Cardiac fibroblast (primary cell): ENCODE results near the gene ZAP70.
"Not testable (repeated sequence)": the region's sequence is repeated elsewhere in the genome, so short reads cannot be mapped to it uniquely, and the experiment has no call there.

ENCODE experiments used
- DNase-seq, 2 donors: peaks; one replicate each; pipeline versions ENCODE4 v3.0.0 to v3.0.0-alpha.2; 2010; ENCODE audit warnings: low read depth in 2 of 2
- H3K4me3 ChIP-seq, 2 donors: replicated peaks in 1 of 2; 1 replicate in 1 of 2; 2 replicates in 1 of 2; pipeline ENCODE4 v1.5.1; 2011; ENCODE audit warnings: low read depth in 2 of 2, low read length in 2 of 2, mild to moderate bottlenecking in 2 of 2, moderate library complexity in 1 of 2
- TF ChIP-seq, protein P1 (sequence below): IDR thresholded peaks from one replicate; pipeline ENCODE4 v1.5.1; 2011; ENCODE audit warnings: low read depth, mild to moderate bottlenecking, low read length, inconsistent platforms

The ZAP70 gene

GRCh38 chr2:97678298-97678697 lies 35.1 kb upstream of the ZAP70 start:
- TF ChIP-seq, protein P1, sequence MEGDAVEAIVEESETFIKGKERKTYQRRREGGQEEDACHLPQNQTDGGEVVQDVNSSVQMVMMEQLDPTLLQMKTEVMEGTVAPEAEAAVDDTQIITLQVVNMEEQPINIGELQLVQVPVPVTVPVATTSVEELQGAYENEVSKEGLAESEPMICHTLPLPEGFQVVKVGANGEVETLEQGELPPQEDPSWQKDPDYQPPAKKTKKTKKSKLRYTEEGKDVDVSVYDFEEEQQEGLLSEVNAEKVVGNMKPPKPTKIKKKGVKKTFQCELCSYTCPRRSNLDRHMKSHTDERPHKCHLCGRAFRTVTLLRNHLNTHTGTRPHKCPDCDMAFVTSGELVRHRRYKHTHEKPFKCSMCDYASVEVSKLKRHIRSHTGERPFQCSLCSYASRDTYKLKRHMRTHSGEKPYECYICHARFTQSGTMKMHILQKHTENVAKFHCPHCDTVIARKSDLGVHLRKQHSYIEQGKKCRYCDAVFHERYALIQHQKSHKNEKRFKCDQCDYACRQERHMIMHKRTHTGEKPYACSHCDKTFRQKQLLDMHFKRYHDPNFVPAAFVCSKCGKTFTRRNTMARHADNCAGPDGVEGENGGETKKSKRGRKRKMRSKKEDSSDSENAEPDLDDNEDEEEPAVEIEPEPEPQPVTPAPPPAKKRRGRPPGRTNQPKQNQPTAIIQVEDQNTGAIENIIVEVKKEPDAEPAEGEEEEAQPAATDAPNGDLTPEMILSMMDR: no peak
- no peak overlapping the region for H3K4me3 ChIP-seq
- DNase-seq: no peak

DNA sequence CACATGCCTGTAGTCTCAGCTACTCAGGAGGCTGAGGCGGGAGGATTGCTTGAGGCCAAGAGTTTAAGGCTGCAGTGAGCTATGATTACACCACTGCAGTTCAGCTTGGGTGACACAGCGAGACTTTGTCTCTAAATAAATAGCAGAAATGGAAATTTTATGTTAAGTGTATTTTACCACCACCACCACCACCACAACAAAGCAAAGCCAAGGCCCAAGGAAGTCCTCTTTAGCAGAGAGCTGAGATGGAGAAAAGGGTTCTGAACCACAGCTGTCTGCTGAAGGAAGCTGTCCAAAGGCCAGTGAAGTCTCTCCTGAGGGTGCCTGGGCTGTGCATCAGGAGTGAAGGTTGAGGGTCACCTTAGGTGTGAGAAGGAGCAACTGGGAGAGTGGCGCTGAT lies 26.1 kb upstream of the ZAP70 start:
- DNase-seq: not testable (repeated sequence)

GRCh38 chr2:97688062-97688827 lies 25.1 kb upstream of the ZAP70 start:
- no peak overlapping the region for H3K4me3 ChIP-seq
- TF ChIP-seq, protein P1: no peak
- no peak for DNase-seq

More for the DNA sequence above, 26.1 kb upstream of the ZAP70 start:
- not testable (repeated sequence) for H3K4me3 ChIP-seq

GRCh38 chr2:97691166-97691565 lies 22.2 kb upstream of the ZAP70 start:
- H3K4me3 ChIP-seq: no peak overlapping the region
- DNase-seq: no peak
- TF ChIP-seq, protein P1: no peak

GRCh38 chr2:97693476-97693875 lies 19.9 kb upstream of the ZAP70 start:
- peak; percentile 19 to 44 for DNase-seq
- TF ChIP-seq, protein P1: no peak

GRCh38 chr2:97695744-97696143 lies 17.6 kb upstream of the ZAP70 start:
- no peak for DNase-seq
- no peak overlapping the region for H3K4me3 ChIP-seq
- TF ChIP-seq, protein P1: no peak

More at GRCh38 chr2:97693476-97693875, 19.9 kb upstream of the ZAP70 start:
- H3K4me3 ChIP-seq: no peak overlapping the region

GRCh38 chr2:97697252-97698235 lies 15.8 kb upstream of the ZAP70 start:
- TF ChIP-seq, protein P1: peak; percentile 87
- peak; percentile 86 for DNase-seq
- no peak overlapping the region for H3K4me3 ChIP-seq
